ENCODE data around the gene PKN1. TPM values are rescaled to one million over a fixed set of nuclear protein-coding genes. Genes with fewer than 3 reads are reported as not detected.

PKN1 gene
- total RNA-seq, 2 donors from 2014 or later: 103 to 141 TPM

DNA sequence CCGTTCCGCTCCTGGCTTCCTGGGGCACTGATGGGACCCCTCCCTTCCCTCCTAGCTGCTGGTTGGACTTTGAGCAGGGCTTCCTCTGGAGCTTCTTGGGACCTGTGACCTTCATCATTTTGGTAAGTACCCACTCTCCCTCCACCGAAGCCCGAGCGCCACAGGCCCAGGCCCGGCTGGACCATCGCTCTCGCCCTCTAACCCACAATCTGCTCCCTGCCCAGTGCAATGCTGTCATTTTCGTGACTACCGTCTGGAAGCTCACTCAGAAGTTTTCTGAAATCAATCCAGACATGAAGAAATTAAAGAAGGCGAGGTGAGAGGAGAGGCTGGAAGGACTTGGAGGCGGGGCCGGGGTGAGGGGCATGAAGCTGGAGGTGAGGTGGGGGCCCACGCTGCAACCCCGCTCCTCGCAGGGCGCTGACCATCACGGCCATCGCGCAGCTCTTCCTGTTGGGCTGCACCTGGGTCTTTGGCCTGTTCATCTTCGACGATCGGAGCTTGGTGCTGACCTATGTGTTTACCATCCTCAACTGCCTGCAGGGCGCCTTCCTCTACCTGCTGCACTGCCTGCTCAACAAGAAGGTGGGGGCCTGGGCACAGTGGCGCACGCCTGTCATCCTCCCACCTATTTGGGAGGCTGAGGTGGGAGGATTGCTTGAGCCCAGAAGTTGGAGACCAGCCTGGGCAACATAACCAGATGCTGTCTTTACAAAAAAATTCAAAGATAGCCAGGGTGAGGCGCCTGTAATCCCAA is 26.3 kb upstream of the PKN1 start:
- H3K27ac Mint-ChIP-seq: no peak overlapping the region
- no peak overlapping the region for H3K4me3 Mint-ChIP-seq
- Histone ChIP-seq H3K27ac (ENCODE audit: low read depth, low read length) (peak overlapping the region; percentile 63), H3K36me3 (ENCODE audit: control insufficient read depth, insufficient read depth, low read length) (peaks cover 39% of the 10 kb centered on the region), H3K27me3 (ENCODE audit: control insufficient read depth, insufficient read depth, low read length, poor library complexity, severe bottlenecking) (no peaks in the 10 kb centered on the region), H3K4me3 (ENCODE audit: low read length) (no peak overlapping the region), H3K4me1 (ENCODE audit: control insufficient read depth, insufficient read depth, low read length) (no peaks in the 10 kb centered on the region), H3K9ac (ENCODE audit: extremely low read depth, low read length, poor library complexity, severe bottlenecking) (no peak overlapping the region), H3K9me3 (ENCODE audit: control insufficient read depth, low read length) (no peaks in the 10 kb centered on the region)
- TF ChIP-seq, protein P1, sequence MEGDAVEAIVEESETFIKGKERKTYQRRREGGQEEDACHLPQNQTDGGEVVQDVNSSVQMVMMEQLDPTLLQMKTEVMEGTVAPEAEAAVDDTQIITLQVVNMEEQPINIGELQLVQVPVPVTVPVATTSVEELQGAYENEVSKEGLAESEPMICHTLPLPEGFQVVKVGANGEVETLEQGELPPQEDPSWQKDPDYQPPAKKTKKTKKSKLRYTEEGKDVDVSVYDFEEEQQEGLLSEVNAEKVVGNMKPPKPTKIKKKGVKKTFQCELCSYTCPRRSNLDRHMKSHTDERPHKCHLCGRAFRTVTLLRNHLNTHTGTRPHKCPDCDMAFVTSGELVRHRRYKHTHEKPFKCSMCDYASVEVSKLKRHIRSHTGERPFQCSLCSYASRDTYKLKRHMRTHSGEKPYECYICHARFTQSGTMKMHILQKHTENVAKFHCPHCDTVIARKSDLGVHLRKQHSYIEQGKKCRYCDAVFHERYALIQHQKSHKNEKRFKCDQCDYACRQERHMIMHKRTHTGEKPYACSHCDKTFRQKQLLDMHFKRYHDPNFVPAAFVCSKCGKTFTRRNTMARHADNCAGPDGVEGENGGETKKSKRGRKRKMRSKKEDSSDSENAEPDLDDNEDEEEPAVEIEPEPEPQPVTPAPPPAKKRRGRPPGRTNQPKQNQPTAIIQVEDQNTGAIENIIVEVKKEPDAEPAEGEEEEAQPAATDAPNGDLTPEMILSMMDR (conservative IDR thresholded peaks at IDR 0.05): no peak
- H3K4me1 Mint-ChIP-seq: peaks cover 3% of the 10 kb centered on the region
- no peaks in the 10 kb centered on the region for H3K27me3 Mint-ChIP-seq (ENCODE audit: insufficient read depth)
- no peak for DNase-seq
- WGBS, 2 experiments (ENCODE audit: insufficient coverage in 1 of 2, insufficient read length in 1 of 2): 95 to 98% methylated on average over 8 to 27 of the region's 27 CpGs
- H3K9me3 Mint-ChIP-seq: no peaks in the 10 kb centered on the region
- peaks cover 38% of the 10 kb centered on the region for H3K36me3 Mint-ChIP-seq (ENCODE audit: low read depth)

DNA sequence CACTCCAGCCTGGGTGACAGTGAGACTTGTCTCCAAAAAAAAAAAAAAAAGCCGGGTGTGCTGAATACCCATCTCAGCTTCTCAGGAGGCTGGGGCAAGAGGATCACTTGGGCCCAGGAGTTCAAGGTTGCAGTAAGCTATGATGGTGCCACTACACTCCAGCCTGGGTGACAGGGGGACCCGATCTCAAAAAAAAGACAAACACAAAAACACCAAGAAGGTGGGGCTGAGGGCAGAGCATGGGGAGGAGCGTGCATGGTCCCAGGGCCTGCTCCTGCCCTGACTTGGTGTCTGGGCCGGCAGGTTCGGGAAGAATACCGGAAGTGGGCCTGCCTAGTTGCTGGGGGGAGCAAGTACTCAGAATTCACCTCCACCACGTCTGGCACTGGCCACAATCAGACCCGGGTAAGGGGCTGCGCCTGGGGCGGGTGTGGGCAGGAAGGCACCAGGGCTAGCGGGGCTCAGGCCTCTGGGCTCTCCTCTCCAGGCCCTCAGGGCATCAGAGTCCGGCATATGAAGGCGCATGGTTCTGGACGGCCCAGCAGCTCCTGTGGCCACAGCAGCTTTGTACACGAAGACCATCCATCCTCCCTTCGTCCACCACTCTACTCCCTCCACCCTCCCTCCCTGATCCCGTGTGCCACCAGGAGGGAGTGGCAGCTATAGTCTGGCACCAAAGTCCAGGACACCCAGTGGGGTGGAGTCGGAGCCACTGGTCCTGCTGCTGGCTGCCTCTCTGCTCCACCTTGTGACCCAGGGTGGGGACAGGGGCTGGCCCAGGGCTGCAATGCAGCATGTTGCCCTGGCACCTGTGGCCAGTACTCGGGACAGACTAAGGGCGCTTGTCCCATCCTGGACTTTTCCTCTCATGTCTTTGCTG is 25.3 kb upstream of the PKN1 start:
- Histone ChIP-seq H3K9ac (ENCODE audit: extremely low read depth, low read length, poor library complexity, severe bottlenecking) (no peak overlapping the region), H3K27me3 (ENCODE audit: control insufficient read depth, insufficient read depth, low read length, poor library complexity, severe bottlenecking) (no peaks in the 10 kb centered on the region), H3K9me3 (ENCODE audit: control insufficient read depth, low read length) (no peaks in the 10 kb centered on the region), H3K4me1 (ENCODE audit: control insufficient read depth, insufficient read depth, low read length) (no peaks in the 10 kb centered on the region), H3K4me3 (ENCODE audit: low read length) (no peak overlapping the region), H3K27ac (ENCODE audit: low read depth, low read length) (no peak overlapping the region), H3K36me3 (ENCODE audit: control insufficient read depth, insufficient read depth, low read length) (peaks cover 49% of the 10 kb centered on the region)
- DNase-seq: no peak
- no peaks in the 10 kb centered on the region for H3K9me3 Mint-ChIP-seq
- H3K36me3 Mint-ChIP-seq (ENCODE audit: low read depth): peaks cover 41% of the 10 kb centered on the region
- no peak overlapping the region for H3K4me3 Mint-ChIP-seq
- 94 to 95% methylated on average over 11 to 20 of the region's 20 CpGs for WGBS, 2 experiments (ENCODE audit: insufficient coverage in 1 of 2, insufficient read length in 1 of 2)
- H3K4me1 Mint-ChIP-seq: peaks cover 3% of the 10 kb centered on the region
- TF ChIP-seq, protein P1 (conservative IDR thresholded peaks at IDR 0.05): no peak
- no peaks in the 10 kb centered on the region for H3K27me3 Mint-ChIP-seq (ENCODE audit: insufficient read depth)
- no peak overlapping the region for H3K27ac Mint-ChIP-seq

DNA sequence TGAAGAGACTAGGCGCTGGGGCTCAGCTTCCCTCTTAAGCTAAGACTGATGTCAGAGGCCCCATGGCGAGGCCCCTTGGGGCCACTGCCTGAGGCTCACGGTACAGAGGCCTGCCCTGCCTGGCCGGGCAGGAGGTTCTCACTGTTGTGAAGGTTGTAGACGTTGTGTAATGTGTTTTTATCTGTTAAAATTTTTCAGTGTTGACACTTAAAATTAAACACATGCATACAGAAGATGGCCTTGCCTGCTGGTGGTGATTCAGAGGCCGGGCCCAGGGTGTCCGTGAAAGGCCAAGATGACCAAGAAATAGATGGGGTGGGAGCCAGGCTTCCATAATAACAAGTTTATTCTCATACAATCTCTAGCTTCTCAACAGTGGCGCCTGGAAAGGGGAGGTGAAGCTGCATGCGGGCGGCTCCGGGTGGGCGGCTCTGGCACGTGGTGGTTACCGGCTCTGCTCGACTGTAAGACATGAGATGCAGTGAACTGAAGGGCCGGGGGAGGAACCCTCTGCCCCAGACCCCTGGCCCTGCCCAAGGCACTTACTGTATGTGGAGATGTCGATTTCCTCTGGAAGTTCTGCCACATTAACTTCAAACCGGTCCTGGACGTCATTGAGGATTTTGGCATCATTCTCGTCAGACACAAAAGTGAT is 24.5 kb upstream of the PKN1 start:
- no peak overlapping the region for H3K27ac ChIP-seq (ENCODE audit: low read depth, low read length)
- no peak for DNase-seq
- Mint-ChIP-seq H3K36me3 (ENCODE audit: low read depth) (peaks cover 47% of the 10 kb centered on the region), H3K4me3 (no peak overlapping the region), H3K27me3 (ENCODE audit: insufficient read depth) (no peaks in the 10 kb centered on the region), H3K4me1 (peaks cover 3% of the 10 kb centered on the region), H3K9me3 (no peaks in the 10 kb centered on the region), H3K27ac (no peak overlapping the region)
- WGBS, 2 experiments (ENCODE audit: insufficient coverage in 1 of 2, insufficient read length in 1 of 2): 92 to 95% methylated on average over 18 to 19 of the region's 20 CpGs
- H3K36me3 ChIP-seq (ENCODE audit: control insufficient read depth, insufficient read depth, low read length): peaks cover 54% of the 10 kb centered on the region
- H3K9ac ChIP-seq (ENCODE audit: extremely low read depth, low read length, poor library complexity, severe bottlenecking): no peak overlapping the region
- H3K4me3 ChIP-seq (ENCODE audit: low read length): no peak overlapping the region
- no peaks in the 10 kb centered on the region for H3K27me3 ChIP-seq (ENCODE audit: control insufficient read depth, insufficient read depth, low read length, poor library complexity, severe bottlenecking)
- H3K4me1 ChIP-seq (ENCODE audit: control insufficient read depth, insufficient read depth, low read length): no peaks in the 10 kb centered on the region
- H3K9me3 ChIP-seq (ENCODE audit: control insufficient read depth, low read length): no peaks in the 10 kb centered on the region
- TF ChIP-seq, protein P1 (conservative IDR thresholded peaks at IDR 0.05): no peak
